Skeletal muscle satellite cell (primary cell): ENCODE results near the gene TTC21A.

ENCODE experiments used
- H3K27me3 ChIP-seq: 2 replicates; pipeline ENCODE4 v1.7.0; 2013; ENCODE audit warnings: low read length; ENCODE audit not compliant: control insufficient read depth, insufficient read depth
- H3K36me3 ChIP-seq: 2 replicates; pipeline ENCODE4 v1.7.0; 2013; ENCODE audit warnings: mild to moderate bottlenecking, control low read depth, low read length; ENCODE audit not compliant: insufficient read depth
- H3K4me1 ChIP-seq: 2 replicates; pipeline ENCODE4 v1.7.0; 2013; ENCODE audit warnings: low read length; ENCODE audit not compliant: control insufficient read depth, insufficient read depth
- H3K4me2 ChIP-seq: 2 replicates; pipeline ENCODE4 v1.7.0; 2013; ENCODE audit warnings: mild to moderate bottlenecking, low read length
- H3K4me3 ChIP-seq: 2 replicates; pipeline ENCODE4 v1.7.0; 2013; ENCODE audit warnings: low read length
- H3K9ac ChIP-seq: 2 replicates; pipeline ENCODE4 v1.7.0; 2013; ENCODE audit warnings: mild to moderate bottlenecking, low read depth, low read length, moderate library complexity
- H3K9me3 ChIP-seq: replicated peaks from 2 replicates; pipeline ENCODE4 v1.7.0; 2013; ENCODE audit warnings: mild to moderate bottlenecking, control low read depth, low read length

TTC21A gene

DNA sequence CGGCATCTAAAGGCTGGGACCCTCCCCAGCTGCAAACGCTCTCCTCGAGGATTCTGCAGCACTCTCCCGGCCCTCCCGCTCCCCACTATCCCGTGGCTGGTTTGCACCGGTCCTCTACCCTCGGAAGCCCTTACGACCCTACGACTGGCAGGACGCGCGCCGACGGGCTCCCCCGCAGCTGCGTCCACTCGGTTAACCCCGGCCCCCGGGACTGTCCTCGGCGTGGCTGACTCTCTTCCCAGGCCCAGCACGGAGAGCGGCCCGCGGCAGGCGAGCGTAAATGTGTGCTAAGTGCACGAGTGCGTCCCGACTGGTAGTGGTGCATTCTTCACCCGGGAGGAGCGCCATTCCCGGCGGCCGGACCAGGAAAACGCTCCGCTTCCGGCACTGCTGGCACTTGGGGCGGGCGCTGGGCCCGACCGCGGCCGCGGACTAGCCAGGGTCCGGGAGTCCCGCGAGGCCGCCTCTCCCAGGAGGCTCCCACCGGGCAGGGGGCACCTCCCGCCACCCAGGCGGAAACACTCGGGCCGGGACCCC, 561 bp upstream of the TTC21A start:
- Histone ChIP-seq H3K4me1 (peaks cover 21% of the 10 kb centered on the region), H3K36me3 (no peaks in the 10 kb centered on the region), H3K4me2 (peak overlapping the region; percentile 98), H3K4me3 (peak overlapping the region; percentile 100), H3K9ac (peak overlapping the region; percentile 98), H3K27me3 (no peaks in the 10 kb centered on the region), H3K9me3 (no peaks in the 10 kb centered on the region)

DNA sequence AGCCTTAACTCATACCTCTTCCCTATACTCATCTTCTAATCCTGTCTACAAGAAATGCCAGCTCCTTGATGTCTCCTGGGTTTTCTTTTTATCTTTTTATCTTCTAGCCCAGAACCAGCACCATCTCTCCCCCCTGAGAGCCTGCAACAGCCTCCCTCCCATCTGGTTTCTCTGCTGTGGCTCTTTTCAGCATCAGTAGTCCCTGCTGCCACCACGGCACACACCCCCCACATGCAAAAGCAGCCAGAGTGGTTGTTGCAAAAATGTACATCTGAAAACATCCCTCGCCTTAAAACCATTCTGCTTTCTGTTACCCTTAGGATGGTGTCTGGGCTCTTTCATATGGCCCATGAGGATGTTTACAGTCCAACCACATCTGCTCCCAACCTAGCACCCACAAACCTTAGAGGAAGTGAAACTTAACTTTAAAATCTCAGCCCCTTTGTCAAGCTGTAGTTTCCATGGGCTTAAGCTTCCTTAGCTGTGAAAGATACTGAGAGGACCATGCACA, 775 bp downstream of the TTC21A start:
- Histone ChIP-seq H3K27me3 (no peaks in the 10 kb centered on the region), H3K4me1 (peaks cover 21% of the 10 kb centered on the region), H3K4me2 (peak overlapping the region; percentile 98), H3K4me3 (peak overlapping the region; percentile 100), H3K36me3 (no peaks in the 10 kb centered on the region), H3K9ac (peak overlapping the region; percentile 98), H3K9me3 (no peaks in the 10 kb centered on the region)

DNA sequence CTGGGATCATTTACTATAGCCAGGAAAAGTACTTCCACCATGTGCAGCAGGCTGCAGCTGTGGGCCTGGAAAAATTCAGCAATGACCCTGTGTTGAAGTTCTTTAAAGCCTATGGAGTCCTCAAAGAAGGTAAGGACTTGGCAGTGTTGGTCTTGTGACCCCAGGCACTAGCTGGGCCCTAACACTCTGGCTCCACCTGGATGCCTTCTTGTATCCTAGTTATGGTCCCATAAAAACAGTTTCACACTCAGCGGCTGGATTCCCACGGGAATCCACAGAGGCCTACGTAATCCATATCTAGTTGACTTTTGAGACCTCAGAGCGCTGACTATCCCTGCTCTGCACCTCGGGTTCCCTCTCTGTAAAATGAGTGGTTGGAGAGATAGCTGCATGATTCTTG, 1.6 kb downstream of the TTC21A start:
- Histone ChIP-seq H3K4me1 (peaks cover 21% of the 10 kb centered on the region), H3K27me3 (no peaks in the 10 kb centered on the region), H3K36me3 (no peaks in the 10 kb centered on the region), H3K9ac (no peak overlapping the region), H3K4me2 (no peak overlapping the region), H3K4me3 (no peak overlapping the region), H3K9me3 (no peaks in the 10 kb centered on the region)

DNA sequence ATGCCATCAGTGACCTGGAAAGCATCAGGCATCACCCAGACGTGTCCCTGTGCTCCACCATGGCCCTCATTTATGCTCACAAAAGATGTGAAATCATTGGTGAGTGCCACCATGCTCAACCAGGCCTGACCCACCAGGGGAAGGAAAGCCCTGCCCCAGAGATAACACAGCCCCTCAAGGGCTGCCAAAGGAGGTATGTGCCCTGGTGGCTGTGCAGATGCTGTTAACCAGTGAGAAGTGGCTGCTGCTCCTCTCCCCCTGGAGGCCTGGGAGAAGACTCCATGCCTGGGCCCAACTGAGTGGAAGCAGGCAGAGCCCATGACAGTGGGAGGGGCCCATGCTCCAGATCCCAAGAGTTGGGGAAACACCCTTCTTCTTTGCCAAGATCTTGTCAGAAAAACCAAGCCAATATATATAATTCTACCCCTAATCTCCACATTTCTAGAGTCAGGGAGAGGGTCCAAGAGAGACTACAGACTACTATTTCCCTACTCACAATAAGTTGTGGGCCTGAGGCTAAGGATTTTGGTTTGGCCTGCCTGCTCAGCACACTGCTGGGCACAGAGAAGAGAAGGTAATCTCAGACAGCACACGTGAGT, 2.7 kb downstream of the TTC21A start:
- no peak overlapping the region for H3K9ac ChIP-seq
- peaks cover 19% of the 10 kb centered on the region for H3K4me1 ChIP-seq
- no peak overlapping the region for H3K4me2 ChIP-seq
- no peak overlapping the region for H3K4me3 ChIP-seq
- H3K27me3 ChIP-seq, result no peaks in the 10 kb centered on the region
- no peaks in the 10 kb centered on the region for H3K36me3 ChIP-seq
- H3K9me3 ChIP-seq, result no peaks in the 10 kb centered on the region

DNA sequence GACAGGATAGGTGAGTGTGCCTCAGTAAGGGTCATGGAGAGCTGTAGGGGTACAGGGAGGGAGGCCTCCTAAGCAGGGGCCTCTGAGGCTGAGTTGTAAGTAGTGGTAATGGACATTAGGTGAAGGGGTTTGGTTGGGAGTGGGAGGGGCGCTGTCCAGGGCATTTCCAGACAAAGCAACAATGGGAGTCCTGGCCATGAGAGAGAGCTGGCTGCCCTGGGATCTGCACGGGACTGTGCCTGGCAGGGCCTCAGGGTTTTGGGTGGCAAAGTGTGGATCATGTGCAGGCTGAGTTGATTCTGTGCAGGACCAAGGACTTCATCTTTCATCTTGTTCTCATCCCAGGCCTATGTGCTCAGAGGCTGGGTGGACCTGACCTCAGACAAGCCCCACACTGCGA, 4.6 kb downstream of the TTC21A start:
- Histone ChIP-seq H3K36me3 (no peaks in the 10 kb centered on the region), H3K4me2 (no peak overlapping the region), H3K4me3 (no peak overlapping the region), H3K9ac (no peak overlapping the region), H3K9me3 (no peaks in the 10 kb centered on the region), H3K27me3 (no peaks in the 10 kb centered on the region), H3K4me1 (peaks cover 6% of the 10 kb centered on the region)

DNA sequence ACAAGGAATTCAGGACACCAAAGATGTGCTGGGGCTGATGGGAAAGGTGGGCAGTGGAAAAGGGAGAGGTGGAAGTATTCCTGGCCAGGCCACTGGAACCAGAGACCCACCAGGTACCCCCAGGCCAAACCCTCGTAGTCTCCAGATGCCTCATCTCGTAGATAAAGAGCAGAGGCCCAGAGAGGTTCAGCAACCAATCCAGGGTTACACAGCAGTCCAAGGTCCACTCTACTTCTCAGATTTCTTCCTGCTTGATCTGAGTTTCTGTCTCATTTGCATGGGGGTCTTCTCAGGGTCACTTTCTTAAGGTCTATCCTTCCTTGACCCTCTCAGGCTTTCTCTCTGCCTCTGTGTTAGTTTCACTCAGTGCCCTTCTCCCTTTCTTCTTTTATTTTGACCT, 5.1 kb downstream of the TTC21A start:
- Histone ChIP-seq H3K27me3 (no peaks in the 10 kb centered on the region), H3K36me3 (no peaks in the 10 kb centered on the region), H3K4me2 (no peak overlapping the region), H3K4me3 (no peak overlapping the region), H3K9ac (no peak overlapping the region), H3K4me1 (peaks cover 6% of the 10 kb centered on the region), H3K9me3 (no peaks in the 10 kb centered on the region)

DNA sequence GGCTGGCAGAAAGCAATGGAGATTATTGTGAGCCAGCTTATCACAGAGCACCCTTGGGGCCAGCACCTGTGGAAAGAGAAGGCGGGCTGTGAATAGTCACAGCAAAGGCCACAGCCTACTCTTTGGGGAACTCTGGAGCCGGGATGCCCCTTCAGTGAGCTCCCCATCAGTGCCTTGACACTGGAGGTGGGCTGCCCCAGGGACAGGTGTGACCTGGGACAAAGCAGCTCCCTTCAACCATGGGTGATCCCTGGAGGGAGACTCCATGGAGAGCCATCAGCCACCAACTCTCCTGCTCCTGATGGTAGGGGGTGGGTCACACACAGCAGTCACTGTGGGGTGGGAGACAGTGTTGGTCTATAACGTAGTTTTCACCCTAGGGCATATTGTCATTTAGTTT, 5.8 kb downstream of the TTC21A start:
- H3K4me2 ChIP-seq, result no peak overlapping the region
- H3K9me3 ChIP-seq, result no peaks in the 10 kb centered on the region
- peaks cover under 1% of the 10 kb centered on the region for H3K4me1 ChIP-seq
- H3K27me3 ChIP-seq, result no peaks in the 10 kb centered on the region
- H3K36me3 ChIP-seq, result no peaks in the 10 kb centered on the region
- no peak overlapping the region for H3K4me3 ChIP-seq
- no peak overlapping the region for H3K9ac ChIP-seq

DNA sequence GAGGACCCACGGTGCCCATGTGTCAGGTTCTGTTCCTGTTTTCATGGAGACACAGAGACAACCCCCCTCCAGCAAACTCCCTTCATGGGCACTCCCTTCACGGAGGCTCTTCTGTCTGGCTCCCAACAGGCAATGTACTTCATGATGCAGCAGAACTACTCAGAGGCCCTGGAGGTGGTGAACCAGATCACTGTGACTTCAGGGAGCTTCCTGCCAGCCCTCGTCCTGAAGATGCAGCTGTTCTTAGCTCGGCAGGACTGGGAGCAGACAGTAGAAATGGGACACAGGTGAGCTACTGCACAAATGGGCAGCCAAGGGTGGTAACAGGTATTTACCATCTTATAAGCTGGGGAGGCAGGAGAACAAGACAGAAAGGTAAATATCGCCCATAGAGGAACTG, 7.0 kb downstream of the TTC21A start:
- no peak overlapping the region for H3K9ac ChIP-seq
- no peaks in the 10 kb centered on the region for H3K36me3 ChIP-seq
- H3K4me2 ChIP-seq, result no peak overlapping the region
- H3K4me1 ChIP-seq, result no peaks in the 10 kb centered on the region
- no peak overlapping the region for H3K4me3 ChIP-seq
- no peaks in the 10 kb centered on the region for H3K9me3 ChIP-seq
- H3K27me3 ChIP-seq, result no peaks in the 10 kb centered on the region

DNA sequence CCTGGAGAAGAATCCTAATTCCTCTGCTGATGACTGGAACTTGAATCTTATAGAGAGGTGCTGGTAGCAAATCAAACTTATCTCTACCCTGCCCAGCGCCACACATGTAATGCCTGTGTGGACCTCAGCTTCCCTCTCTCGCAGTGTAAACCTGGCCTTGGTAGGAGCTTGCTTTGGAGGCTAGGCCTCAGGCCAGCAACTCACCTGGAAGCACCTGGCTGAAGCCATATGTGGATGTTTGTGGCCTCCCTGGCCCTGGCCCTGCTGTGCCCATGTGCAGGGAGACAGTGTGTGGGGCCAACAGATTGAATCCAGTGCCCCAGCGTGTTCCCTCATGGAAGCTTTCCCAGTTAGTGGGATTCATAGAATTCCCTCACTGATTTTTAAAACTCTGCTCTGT, 8.4 kb downstream of the TTC21A start:
- H3K27me3 ChIP-seq, result no peaks in the 10 kb centered on the region
- H3K4me1 ChIP-seq, result no peaks in the 10 kb centered on the region
- no peak overlapping the region for H3K4me3 ChIP-seq
- H3K9ac ChIP-seq, result no peak overlapping the region
- no peaks in the 10 kb centered on the region for H3K36me3 ChIP-seq
- no peak overlapping the region for H3K4me2 ChIP-seq
- no peaks in the 10 kb centered on the region for H3K9me3 ChIP-seq

DNA sequence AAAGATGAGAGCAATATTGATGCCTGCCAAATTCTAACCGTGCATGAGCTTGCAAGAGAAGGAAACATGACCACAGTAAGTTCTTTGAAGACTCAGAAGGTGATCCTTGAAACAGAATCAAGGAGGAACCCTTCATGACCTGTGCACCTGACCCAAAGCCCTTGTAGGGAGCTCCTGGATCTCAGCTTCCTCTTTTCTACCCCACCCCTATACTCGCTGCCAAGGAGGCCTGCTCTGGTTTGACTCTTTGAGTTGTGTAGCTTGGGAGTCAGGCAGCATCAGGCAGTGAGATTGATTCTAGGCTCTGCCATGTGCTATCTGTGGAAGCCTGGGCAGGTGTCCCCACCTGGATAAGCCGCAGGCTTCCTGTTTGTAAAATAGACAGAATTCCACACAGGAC, 10.6 kb downstream of the TTC21A start:
- H3K4me2 ChIP-seq, result no peak overlapping the region
- H3K4me3 ChIP-seq, result no peak overlapping the region
- no peaks in the 10 kb centered on the region for H3K9me3 ChIP-seq
- no peaks in the 10 kb centered on the region for H3K4me1 ChIP-seq
- H3K27me3 ChIP-seq, result no peaks in the 10 kb centered on the region
- no peak overlapping the region for H3K9ac ChIP-seq
- H3K36me3 ChIP-seq, result no peaks in the 10 kb centered on the region

DNA sequence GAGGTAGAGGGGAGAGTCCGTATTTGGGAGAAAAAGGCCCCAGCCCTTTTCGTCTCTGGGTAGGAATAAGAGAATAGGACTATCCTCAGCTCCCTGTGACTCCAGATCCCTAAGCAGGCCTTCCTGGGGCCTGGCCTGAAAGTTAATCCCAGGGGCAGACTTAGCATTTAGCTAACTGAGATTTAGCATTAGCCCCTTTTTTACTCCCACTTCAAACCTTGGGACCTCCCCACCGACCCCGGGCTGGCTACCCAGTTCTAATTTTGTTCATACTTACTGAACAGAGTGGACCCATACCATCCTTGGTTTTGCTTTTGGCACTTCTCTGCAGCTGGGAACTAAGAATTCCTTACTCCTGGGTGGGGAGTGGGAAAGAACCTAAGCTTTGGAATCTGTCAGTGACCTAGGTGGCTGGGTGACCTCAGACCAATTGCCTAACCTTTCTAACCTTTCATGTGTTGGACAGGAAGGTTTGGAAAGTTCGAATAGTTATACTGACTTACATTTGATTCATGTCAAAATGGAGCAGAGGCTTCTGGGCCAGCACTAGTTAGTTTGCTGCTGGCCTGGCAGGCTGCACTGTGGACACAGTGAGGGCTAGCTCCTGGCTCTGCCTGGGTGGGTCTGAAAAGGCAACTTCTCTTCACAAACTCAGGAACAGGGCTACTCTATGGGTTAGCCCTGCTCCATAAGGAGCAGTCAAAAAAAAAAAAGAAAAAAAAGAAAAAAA, 11.6 kb downstream of the TTC21A start:
- no peak overlapping the region for H3K9ac ChIP-seq
- H3K4me3 ChIP-seq, result no peak overlapping the region
- H3K36me3 ChIP-seq, result no peaks in the 10 kb centered on the region
- H3K4me2 ChIP-seq, result no peak overlapping the region
- H3K9me3 ChIP-seq, result no peaks in the 10 kb centered on the region
- H3K27me3 ChIP-seq, result no peaks in the 10 kb centered on the region
- no peaks in the 10 kb centered on the region for H3K4me1 ChIP-seq

DNA sequence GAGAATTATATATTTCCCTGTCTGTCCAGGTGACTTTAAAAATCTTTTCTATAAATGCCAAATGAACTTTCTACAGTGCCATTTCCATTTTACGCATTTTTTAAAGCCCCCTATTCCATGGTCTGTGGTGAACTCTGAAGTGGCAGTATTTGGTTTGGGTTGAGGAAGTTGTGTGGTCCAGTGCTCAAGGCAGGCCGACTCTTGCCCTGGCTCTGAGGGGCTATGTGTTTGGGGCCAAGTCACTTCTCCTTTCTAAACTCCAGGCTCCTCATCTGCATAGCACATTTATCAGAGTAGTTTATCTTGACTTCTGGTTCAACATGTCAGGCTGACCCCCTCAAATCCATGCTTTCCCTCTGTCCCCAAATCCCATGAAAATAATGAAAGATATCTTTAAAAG, 14.1 kb downstream of the TTC21A start:
- H3K4me3 ChIP-seq, result no peak overlapping the region
- H3K36me3 ChIP-seq, result no peaks in the 10 kb centered on the region

More for the DNA sequence above, 14.1 kb downstream of the TTC21A start:
- no peaks in the 10 kb centered on the region for H3K27me3 ChIP-seq
- H3K9me3 ChIP-seq, result no peaks in the 10 kb centered on the region
- peaks cover 14% of the 10 kb centered on the region for H3K4me1 ChIP-seq
- H3K4me2 ChIP-seq, result no peak overlapping the region
- no peak overlapping the region for H3K9ac ChIP-seq
